Left renal pelvis (tissue), 4 donors: ENCODE data around the gene SAMD8. TPM values are rescaled to one million over a fixed set of nuclear protein-coding genes. Genes with fewer than 3 reads are reported as not detected.
"Not testable (repeated sequence)": the region's sequence is repeated elsewhere in the genome, so short reads cannot be mapped to it uniquely, and the experiment has no call there.

Source experiments
- DNase-seq, 4 donors: peaks; one replicate each; pipeline ENCODE4 v3.0.0-alpha.2; 2013; ENCODE audit warnings: low read depth in 4 of 4, low spot score in 3 of 4
- polyA plus RNA-seq, 4 donors: library from polyadenylated mRNA; unstranded; fragments of 120-200 nt; gene quantifications; one replicate each; pipeline ENCODE4 v1.2.1, GENCODE V29; 2013; ENCODE audit not compliant: insufficient read length in 4 of 4

SAMD8 gene
- polyA plus RNA-seq, 4 donors = 14.2 to 20.1 (median 15.0) TPM

DNA sequence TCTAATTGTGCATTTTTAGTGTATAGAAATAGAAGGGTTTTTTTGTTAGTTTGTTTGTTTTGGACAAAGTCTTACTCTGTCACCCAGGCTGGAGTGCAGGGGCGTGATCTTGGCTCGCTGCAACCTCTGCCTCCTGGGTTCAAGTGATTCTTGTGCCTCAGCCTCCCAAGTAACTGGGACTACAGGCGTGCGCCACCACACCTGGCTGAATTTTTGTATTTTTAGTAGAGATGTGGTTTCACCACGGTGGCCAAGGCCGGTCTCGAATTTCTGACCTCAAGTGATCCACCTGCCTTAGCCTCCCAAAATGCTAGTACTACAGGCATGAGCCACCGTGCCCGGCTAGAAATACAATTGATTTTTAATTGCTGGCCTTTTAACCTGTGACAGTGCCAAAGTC, 77.1 kb downstream of the SAMD8 start:
- not testable (repeated sequence) for DNase-seq

DNA sequence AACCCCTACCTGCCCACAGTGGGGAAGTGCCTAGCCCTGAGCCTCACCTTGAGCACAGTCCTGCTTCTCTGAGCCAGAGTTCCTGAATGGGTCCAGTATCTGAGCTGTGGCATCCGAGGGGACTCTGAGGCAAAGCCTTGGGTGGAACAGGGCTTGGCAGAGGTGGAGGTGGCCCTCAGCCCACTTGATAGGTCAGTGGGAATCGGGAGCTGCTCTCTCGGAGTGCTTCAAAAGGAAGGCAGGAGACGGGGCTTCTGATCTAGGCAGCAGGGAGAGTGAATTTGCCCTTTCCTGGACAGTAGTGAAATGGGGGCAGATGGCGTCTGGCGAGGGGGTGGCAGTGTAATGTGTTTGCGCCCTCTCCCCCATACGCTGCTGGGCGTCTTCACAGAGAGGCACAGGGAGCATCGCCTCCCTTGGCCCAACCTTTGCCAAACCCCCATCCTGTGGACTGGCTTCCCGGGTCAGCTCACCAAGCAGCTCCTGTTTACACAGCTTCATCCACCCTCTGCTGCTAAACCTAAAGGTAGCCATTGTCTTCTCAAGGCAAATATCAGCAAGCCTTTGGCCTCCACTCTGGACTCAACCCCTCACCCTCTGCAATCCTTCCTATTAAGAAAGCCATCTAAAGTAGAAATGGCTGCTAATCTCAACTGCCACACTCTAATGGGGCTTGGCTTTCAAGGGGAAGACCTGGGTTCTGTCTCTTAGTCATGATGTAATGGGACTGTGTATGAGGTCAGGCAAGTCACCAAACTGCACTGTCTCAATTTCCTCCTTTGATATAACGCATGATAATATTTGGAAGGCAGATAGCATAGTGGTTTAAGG, 78.0 kb downstream of the SAMD8 start:
- DNase-seq = no peak

DNA sequence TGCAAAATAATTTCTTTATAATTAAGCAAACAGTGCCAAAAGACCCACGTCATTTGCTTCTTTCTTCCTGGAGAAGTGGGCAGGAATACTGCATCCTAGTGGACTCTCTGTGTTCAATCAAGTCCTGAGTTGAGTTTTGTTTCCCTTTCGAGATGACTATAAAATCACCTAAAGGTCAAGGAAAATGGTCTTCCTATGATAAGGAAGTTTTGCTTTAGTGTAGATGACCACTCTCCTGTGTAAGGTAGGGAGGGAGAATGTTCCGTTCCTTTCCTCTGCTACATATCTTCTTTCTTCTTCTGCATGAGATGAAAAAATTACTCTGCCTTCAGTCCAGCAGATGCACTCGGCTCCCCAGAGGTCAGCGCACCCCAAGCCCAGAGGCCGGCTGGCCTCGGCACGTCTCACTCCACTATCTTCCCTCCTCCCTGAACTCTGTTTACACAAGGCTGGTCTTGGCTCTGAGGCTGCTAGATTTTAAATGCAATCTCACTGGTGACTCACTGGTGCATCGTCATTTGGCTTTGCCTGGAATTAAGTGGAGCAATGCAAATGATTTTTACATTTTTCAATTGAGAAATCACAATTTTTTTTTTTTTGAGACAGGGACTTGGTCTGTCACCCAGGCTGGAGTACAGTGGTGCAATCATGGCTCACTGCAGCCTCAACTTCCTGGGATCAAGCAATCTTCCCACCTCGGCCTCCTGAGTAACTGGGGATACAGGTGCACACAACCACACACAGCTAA, 80.5 kb downstream of the SAMD8 start:
- no peak for DNase-seq

DNA sequence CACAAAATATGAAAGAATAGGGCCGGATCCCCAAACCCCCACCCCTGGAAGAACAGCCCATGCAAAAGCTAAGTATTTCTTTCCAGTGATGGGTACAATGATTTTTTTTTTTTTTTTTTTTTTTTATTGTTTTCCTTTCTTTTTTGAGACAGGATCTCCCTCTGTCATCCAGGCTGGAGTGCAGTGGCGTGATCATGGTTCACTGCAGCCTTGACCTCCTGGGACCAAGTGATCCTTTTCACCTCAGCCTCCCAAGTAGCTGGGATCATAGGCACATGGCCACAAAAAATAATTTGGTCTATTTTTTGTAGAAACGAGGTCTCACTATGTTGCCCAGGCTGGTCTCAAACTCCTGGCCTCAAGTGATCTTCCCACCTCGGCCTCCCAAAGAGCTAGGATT, 83.2 kb downstream of the SAMD8 start:
- not testable (repeated sequence) for DNase-seq

DNA sequence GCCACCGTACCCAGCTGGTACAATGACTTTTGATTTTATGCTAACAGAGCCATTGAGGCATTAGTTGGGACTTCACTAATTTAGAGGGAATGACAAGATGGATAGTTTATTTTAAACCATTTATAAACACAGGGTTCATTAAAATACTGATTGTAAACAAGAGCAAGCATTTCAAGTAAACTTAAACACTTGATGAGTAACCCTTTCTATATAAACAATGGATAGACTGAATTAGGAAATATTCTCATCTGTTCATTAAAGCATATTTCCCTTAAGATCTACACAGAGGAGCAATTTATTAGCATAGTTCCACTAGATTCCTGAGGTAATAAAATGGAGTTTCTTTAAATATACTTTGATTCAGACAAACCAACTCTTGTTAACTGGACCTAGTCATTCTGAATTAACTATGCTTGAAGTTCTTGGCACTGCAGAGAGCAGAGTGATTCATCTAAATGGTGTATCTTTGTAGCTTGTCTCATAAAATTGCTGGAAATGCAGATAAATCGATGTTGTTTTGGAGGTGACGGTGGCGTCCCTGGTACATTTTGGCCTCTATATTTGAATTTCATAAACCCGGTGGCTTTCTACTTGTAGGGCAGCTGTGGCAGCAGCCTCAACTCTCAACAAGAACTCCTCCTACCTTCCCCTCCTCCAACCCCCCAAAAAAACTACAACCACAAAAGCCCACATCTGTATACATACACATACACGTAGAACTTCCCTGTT, 83.7 kb downstream of the SAMD8 start:
- no peak for DNase-seq

DNA sequence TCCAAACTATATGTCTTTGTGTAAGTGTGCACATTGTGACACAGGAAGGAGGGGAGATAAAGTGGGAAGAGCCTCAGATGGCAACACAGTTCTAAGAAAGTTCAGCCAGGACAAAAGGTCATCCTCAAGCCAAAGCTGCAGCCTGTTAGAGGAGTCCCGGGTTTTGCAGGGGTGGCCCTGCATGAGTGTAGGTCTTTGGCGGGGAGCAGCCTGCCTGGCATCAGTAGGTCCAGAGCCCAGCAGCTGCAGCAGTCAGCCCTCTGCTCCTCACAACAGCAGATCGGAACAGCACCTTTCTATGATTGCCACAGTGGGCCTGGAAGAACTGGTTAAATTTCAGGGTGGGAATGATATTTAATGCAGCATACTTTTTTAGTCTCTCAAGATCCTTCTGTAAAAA, 85.6 kb downstream of the SAMD8 start:
- DNase-seq = no peak

DNA sequence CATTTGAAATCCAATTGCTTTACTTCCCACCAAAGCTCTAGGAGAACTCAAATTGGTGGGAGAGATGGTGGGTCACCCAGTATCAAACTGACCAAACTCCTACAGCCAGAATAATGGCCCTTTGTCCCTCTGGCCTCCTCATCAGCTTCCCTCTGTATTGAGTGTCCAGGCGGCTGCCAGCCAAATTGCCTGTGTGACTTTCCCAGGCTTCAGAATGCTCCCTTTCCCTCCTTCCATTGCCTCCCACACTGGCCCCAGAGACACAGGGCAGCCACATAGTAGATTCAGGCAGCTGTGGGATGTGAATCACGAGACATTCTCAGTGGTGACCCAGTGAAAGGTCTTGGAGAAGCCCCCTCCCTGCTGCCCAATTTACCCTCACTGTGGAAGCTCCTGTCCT, 86.5 kb downstream of the SAMD8 start:
- DNase-seq = no peak

DNA sequence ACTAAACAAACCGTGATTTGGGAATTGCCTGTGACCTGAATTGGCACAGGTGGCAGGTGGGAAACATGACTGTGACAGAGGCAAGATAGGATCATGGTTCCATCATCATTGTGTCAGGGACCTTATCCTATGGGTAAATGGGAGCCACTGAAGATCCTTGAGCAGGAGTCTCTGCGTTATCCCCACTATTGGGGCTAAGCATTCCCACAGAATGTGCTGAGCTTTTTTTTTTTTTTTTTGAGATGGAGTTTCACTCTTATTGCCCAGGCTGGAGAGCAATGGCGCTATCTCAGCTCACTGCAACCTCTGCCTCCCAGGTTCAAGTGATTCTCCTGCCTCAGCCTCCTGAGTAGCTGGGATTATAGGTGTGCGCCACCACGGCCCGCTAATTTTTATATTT, 88.5 kb downstream of the SAMD8 start:
- not testable (repeated sequence) for DNase-seq

DNA sequence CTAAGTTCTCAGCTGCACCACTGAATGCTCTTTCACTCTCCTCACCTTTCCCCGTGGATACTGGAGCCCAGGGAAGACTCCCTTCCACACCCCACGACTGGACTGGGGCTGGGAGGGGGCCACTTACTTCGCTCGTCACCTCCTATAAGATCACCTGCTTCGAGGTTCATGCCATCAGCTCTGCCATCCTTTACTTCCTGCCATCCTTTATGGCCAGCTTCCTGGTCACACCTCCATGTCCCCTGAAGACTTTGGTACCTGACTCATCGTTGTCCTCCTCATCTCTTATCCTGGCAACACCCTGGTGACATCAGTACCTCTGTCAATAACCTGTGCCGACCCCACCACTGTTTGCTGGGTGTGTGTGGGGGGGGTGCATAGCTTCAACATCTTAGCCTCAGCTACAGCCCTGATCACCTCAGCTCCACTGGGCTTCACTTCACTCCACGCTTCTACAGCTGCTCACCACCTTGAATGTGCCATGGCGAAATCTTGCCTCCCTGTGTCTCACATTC, 90.4 kb downstream of the SAMD8 start:
- no peak for DNase-seq

DNA sequence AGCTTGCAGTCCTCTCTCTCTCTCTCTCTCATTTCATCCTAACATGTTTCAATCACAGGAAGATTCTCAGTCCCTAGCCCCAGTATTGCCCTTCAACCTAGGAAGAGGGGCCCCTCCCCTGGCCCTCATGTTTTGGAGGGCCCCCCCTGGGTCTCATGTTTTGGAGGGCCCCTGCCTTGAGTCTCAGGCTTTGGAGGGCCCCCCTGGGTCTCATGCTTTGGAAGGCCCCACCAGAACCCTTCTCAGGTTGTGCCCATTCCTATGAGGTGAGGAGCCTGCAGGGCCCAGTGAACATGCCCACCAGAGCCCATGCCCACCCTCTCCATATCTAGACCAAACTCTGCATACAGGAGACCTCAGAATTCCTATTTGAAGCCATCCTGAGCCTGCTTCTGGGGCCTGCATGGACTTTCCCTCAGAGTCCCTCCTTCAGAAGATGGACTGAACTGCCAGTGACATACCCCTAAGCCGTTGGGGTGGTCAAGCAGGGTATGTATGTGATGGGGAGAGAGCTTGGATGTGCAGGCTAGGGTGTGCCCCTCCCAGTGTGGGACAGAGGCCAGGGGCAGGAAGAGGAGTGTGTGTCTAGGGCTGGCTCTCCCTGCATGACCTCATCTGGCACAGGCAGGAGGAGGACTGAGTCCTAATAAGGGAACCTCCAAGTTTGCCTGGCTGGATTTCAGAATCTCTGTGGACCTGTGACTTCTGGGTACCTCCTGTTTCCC, 91.0 kb downstream of the SAMD8 start:
- DNase-seq = no peak

DNA sequence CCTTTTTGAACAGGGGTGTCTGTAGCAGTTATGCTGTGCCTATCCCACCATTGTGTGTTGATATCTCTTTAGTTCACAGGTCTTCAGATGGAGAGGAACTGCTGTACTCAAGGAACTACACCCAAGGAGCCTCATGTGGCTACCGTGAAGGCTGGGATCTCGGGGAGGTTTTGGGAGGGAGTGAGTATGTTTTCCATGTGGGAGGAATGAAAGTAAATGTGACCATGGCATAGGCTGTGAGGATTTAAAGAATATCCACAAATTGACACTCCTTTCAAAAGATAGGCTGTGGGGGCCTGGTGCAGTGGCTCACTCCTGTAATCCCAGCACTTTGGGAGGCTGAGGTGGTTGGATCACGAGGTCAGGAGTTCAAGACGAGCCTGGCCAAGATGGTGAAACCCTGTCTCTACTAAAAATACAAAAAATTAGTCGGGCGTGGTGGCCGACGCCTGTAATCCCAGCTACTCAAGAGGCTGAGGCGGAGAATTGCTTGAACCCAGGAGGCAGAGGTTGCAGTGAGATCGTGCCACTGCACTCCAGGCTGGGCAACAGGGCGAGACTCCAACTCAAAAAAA, 91.7 kb downstream of the SAMD8 start:
- DNase-seq = not testable (repeated sequence)

DNA sequence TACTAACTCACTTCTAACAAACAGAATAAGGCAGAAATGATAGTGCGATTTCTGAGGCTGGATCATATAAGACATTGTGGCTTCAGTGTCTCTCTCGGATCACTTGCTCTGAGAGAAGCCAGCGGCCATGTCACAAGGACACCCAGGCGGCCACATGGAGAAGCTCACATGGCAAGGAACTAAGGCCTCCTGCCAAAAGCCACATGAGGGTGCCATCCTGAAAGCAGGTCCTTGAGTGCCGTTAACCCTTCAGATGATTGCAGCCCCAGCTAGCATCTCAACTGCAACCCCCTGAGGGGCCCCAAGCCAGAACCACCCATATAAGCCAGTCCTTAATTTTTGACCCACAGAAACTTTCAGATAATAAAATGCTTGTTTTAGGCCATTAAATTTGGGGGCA, 92.3 kb downstream of the SAMD8 start:
- no peak for DNase-seq

DNA sequence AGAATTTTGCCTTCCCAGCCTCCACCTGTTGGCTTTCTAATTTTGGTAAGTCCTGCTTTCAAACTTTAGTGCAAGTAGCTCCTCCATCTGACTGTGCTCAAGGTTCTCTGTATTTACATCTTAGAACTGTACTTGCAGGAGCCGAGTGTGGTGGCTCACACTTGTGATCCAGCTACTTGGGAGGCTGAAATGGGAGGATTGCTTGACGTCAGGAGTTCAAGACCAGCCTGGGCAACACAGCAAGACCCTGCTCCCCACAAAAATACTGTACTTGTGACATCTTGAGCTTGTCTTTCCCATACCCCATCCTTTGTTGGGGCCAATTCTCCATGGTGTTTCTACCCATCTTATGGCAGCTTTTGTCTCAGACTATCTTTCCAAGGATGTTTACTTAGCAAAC, 94.5 kb downstream of the SAMD8 start:
- no peak for DNase-seq

DNA sequence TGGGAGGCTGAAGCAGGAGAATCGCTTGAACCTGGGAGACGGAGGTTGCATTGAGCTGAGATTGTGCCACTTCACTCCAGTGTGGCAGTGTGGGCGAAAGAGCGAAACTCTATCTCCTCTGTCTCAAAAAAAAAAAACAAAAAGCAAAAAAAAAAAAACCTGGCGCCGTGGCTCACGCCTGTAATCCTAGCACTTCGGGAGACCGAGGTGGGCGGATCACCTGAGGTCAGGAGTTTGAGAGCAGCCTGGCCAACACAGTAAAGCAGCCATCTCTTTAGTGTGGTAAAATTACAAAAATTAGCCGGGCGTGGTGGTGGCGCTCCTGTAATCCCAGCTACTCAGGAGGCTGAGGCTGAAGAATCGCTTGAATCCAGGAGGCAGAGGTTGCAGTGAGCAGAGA, 95.2 kb downstream of the SAMD8 start:
- not testable (repeated sequence) for DNase-seq

DNA sequence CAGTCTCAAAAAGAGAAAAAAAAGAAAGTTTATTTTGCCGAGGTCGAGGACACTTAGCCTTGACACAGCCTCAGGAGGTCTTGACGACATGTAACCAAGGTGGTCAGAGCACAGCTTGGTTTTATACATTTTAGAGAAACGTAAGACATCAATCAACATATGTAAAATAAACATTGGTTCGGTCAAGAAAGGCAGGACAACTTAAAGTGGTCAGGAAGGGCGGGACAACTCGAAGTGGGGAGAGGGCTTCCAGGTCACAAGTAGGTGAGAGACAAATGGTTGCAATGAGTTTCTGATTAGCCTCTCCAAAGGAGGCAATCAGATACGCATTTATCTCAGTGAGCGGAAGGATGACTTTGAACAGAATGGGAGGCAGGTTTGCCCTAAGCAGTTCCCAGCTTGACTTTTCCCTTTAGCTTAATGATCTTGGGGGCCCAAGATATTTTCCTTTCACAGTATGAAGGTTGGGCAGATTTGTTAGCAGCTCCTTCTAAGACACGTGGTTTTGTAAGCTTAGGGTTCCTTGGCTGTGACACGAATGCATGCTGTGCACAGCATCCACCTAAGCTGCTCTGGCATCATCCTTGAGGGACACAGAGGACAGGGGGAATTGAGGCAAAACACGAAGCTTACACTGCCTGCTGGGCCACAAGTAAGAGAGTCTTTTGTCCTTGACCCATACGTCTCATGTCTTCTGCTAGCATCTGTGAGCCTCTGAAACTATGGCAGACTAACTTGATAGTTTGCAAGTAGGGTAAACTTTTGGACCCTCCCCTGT, 95.8 kb downstream of the SAMD8 start:
- DNase-seq = no peak

DNA sequence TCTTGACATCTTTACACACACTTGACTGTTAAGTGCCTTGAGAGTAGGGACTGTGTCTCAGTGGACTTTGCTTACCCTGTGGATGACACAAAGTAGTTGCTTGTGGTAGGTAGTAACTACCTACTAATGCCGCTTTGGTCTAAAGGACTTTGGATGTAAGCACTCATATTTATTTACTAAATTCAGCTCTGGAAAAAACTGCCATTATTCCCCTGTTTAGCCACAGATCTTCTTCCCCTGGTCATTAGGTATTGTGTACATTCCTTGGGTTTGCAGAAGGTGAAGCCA, 96.3 kb downstream of the SAMD8 start:
- no peak for DNase-seq

DNA sequence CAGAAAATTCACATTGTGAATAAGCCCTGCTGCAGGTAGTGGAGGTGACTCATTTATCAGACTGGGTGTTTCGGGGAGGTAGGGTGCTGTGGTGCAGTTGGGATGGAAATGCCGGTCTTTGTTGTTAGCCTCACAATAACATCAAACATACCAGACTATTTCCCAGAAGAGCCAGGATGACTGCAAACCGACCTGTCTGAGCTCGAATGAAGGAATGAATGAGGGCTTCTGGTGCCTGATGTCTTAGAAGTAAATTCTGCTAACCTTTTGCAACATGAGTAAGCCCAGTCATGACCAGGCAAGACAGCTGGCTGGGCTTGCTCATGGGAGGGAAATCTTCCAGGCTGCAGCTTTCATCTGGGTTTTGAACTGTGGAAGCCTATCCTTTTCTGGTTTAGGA, 96.7 kb downstream of the SAMD8 start:
- DNase-seq = no peak

DNA sequence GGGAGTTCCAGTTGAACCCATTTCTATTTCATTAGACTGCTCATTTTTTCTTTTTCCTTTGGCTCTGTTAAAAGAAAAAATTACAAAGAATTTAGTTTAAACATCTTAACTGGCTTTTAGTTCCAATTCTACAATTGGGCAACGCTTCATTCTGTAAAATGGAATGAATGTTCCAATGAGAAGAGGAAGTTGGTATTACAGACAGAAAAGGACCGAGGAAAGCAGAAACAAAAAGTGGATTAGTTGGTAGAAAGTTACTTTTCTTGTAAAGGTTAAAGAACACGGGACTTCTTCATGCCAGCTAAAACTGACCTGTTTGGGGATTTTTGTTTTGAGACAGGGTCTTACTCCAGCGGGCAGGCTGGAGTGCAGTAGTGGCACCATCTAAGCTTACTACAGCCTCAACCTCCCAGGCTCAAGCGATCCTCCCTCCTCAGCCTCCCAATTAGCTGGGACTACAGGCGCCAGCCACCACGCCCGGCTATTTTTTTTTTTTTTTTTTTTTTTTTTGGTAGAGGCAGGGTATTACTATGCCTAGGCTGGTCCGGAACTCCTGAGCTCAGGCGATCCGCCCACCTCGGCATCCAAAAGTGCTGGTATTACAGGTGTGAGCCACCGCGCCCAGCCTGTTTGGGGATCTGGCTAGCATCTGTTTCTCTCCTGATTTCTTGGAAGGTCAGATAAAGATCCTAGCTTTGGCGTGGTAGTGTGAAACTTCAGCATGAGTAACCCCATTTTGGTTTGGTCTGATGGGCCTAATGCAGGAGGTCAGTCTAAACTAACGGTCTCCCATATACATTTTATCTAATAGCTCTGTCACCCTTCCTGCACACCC, 97.8 kb downstream of the SAMD8 start:
- no peak for DNase-seq

DNA sequence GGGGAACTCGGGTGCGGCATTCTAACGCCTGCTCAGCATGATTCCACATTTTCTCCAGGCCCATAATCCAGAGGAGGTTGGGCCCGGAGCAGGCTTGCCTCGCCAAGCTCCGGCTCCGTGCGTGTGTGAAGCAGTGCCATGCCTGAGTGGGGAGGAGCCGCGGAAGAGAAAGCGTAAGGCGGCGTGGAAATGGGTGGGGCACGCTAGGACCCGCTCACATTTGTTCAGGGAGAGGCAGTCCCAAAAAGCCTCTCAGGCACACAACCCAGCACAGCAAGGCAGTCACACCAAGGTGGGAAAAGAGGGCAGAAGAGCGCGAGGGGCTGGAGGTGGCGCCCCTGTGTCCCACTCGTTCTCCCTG, 98.4 kb downstream of the SAMD8 start:
- DNase-seq = no peak
